B cell (primary cell): Measurements from ENCODE around the gene KRT28. TPM values are rescaled to one million over a fixed set of nuclear protein-coding genes. Genes with fewer than 3 reads are reported as not detected.
A peak's percentile ranks its signal among the peaks of the same experiment; 100 is the strongest.

Experiments used
- ATAC-seq: fragments of 200-7000 bp; cut with Tn5 transposase; one replicate; pipeline ENCODE4 v1.10.0; 2021; ENCODE audit warnings: low read depth, mild to moderate bottlenecking, moderate number of reproducible peaks, moderate library complexity
- CTCF ChIA-PET: fragments of 350-600 bp; sonication (Branson Sonifier 250); formaldehyde crosslinking; loops from one replicate; lab custom pipeline; 2021; ENCODE audit warnings: antibody characterized with exemption, inconsistent platforms; lab: Charles Lee
- POLR2A ChIA-PET: fragments of 350-600 bp; sonication (Branson Sonifier 250); formaldehyde crosslinking; loops from one replicate; lab custom pipeline; 2021; ENCODE audit warnings: antibody characterized with exemption; lab: Charles Lee
- DNase-seq: peaks from one replicate; pipeline ENCODE4 v3.0.0; 2013
- H2AFZ ChIP-seq: 2 replicates; pipeline ENCODE4 v1.6.1; 2012; ENCODE audit warnings: mild to moderate bottlenecking, low read depth, low read length; ENCODE audit not compliant: insufficient read depth, poor library complexity, severe bottlenecking
- H3K27ac ChIP-seq, 2 donors: 1 replicate in 1 of 2; 2 replicates in 1 of 2; pipeline ENCODE4 v1.5.1; 2012 to 2013; ENCODE audit warnings: low read length in 2 of 2, mild to moderate bottlenecking in 2 of 2, moderate library complexity in 1 of 2
- H3K27me3 ChIP-seq, 4 experiments: fragments of 200-600 bp in 1 of 4; sonication (generic) in 1 of 4; replicated peaks in 1 of 4; 1 replicate in 2 of 4; 2 replicates in 2 of 4; pipeline versions ENCODE4 v1.6.1 to v1.7.0; 2013 to 2016; ENCODE audit warnings: low read length in 3 of 4, mild to moderate bottlenecking in 2 of 4, mixed read lengths in 1 of 4, moderate library complexity in 1 of 4; ENCODE audit not compliant: insufficient read depth in 4 of 4, control insufficient read depth in 3 of 4; ENCODE audit errors: control extremely low read depth in 1 of 4
- H3K36me3 ChIP-seq, 2 experiments: replicated peaks in 1 of 2; 1 replicate in 1 of 2; 2 replicates in 1 of 2; pipeline versions ENCODE4 v1.6.1 to v1.7.1; 2013; ENCODE audit warnings: low read length in 1 of 2; ENCODE audit not compliant: insufficient read depth in 2 of 2, control insufficient read depth in 1 of 2; ENCODE audit errors: control extremely low read depth in 1 of 2, extremely low read depth in 1 of 2
- H3K4me1 ChIP-seq, 2 donors: fragments of 200-600 bp in 1 of 2; sonication (generic) in 1 of 2; 1 replicate in 1 of 2; 2 replicates in 1 of 2; pipeline versions ENCODE4 v1.5.1 to v1.6.1; 2013 to 2017; ENCODE audit warnings: low read length in 2 of 2; ENCODE audit not compliant: control insufficient read depth in 2 of 2, insufficient read depth in 2 of 2
- H3K4me2 ChIP-seq: replicated peaks from 2 replicates; pipeline ENCODE3; 2012; ENCODE audit warnings: mild to moderate bottlenecking, low read depth, low read length; ENCODE audit not compliant: poor library complexity, severe bottlenecking
- H3K4me3 ChIP-seq, 5 experiments: fragments of 200-600 bp in 1 of 5; sonication (generic) in 1 of 5; 1 replicate in 3 of 5; 2 replicates in 2 of 5; pipeline versions ENCODE4 v1.5.1 to v1.7.0; 2011 to 2016; ENCODE audit warnings: low read length in 4 of 5, mild to moderate bottlenecking in 4 of 5, low read depth in 2 of 5, control low read depth in 1 of 5, moderate library complexity in 1 of 5; ENCODE audit not compliant: insufficient read depth in 1 of 5; ENCODE audit errors: control extremely low read depth in 1 of 5, extremely low read depth in 1 of 5
- H3K79me2 ChIP-seq: fragments of 200-600 bp; sonication (generic); one replicate; pipeline ENCODE4 v1.6.0; 2016; ENCODE audit warnings: low read length; ENCODE audit not compliant: control insufficient read depth, insufficient read depth
- H3K9ac ChIP-seq: fragments of 200-600 bp; sonication (generic); 2 replicates; pipeline ENCODE4 v1.6.1; 2017; ENCODE audit warnings: mild to moderate bottlenecking, low read length, moderate library complexity
- H3K9me3 ChIP-seq, 3 donors: one replicate each; pipeline versions ENCODE4 v1.6.1 to v1.7.1; 2013; ENCODE audit warnings: low read length in 2 of 3; ENCODE audit not compliant: control insufficient read depth in 2 of 3, insufficient read depth in 1 of 3; ENCODE audit errors: control extremely low read depth in 1 of 3
- H4K20me1 ChIP-seq: 2 replicates; pipeline ENCODE4 v1.6.0; 2012; ENCODE audit warnings: mild to moderate bottlenecking, low read length; ENCODE audit not compliant: insufficient read depth, control insufficient read depth, poor library complexity, severe bottlenecking
- H3K27ac Mint-ChIP-seq: one replicate; pipeline ENCODE4 v1.8.0; 2021; ENCODE audit warnings: mixed read lengths
- H3K27me3 Mint-ChIP-seq: one replicate; pipeline ENCODE4 v1.8.0; 2021; ENCODE audit warnings: mixed read lengths
- H3K4me1 Mint-ChIP-seq: one replicate; pipeline ENCODE4 v1.8.0; 2021; ENCODE audit warnings: mixed read lengths
- H3K4me3 Mint-ChIP-seq: one replicate; pipeline ENCODE4 v1.8.0; 2021; ENCODE audit warnings: mixed read lengths
- H3K9me3 Mint-ChIP-seq: one replicate; pipeline ENCODE4 v1.8.0; 2022; ENCODE audit warnings: mixed read lengths; ENCODE audit not compliant: insufficient read depth
- EZH2 ChIP-seq: IDR thresholded peaks from 2 replicates; pipeline ENCODE4 v1.6.1; 2012; ENCODE audit warnings: borderline replicate concordance, low read depth, mild to moderate bottlenecking, moderate library complexity, low read length; ENCODE audit not compliant: insufficient read depth, poor library complexity, severe bottlenecking
- WGBS: methylation state at CpG from one replicate; pipeline ENCODE4 v1.1.5; 2013; ENCODE audit warnings: missing lambda C conversion rate; ENCODE audit not compliant: insufficient coverage; 5-methylcytosine and 5-hydroxymethylcytosine counted together
- intact Hi-C: fragments of 100-400 bp; cut with micrococcal nuclease; formaldehyde crosslinking; loops from one replicate; pipeline ENCODE4 v1.10.0; 2022
- polyA plus RNA-seq: library from polyadenylated mRNA; depleted of rRNA; stranded (reverse); fragments of >200 nt; gene quantifications from 2 replicates; pipeline ENCODE4 v1.2.3, GENCODE V29; 2012
- total RNA-seq, 2 donors: library from RNA; stranded (reverse); fragments of 120-200 nt in 1 of 2; gene quantifications; 1 replicate in 1 of 2; 2 replicates in 1 of 2; pipeline versions ENCODE4 v1.2.3 to v1.2.4, GENCODE V29; 2013 to 2022
- TF ChIP-seq, protein P1 (sequence below): fragments of 200-600 bp; IDR thresholded peaks from one replicate; pipeline ENCODE4 v1.8.0; 2022; ENCODE audit warnings: antibody characterized with exemption, mild to moderate bottlenecking

Gene KRT28
- total and polyA plus RNA-seq, 2 donors (not counting 1 experiment from before 2014, with no cell fraction given), result not detected

DNA sequence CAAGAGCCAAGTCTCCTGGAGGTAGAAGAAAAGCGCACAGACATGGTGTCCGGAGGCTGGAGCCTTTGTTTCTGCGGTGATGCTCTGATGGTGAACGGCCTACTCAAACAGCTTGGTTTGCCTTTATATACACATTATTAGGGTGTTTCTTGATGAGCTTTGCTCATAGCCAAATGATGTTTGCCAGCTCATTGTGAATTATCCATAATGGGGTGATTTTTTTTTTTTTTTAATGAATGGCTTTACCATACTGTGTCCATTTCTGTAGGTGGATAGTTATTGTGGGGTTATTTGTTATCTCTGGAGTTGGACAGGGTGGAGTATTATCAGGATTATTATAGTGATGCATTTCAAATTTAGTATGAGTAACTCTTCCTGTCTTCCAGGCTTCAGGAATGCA lies 17.3 kb downstream of the KRT28 start, which contains the start of gene KRT27:
KRT27 (minus strand) TSS at position 101 of the 400 bp plus-strand sequence; CDS start at position 44, 57 bp downstream.
- H3K36me3 ChIP-seq, result no peaks in the 10 kb centered on the region
- intact Hi-C loops, result no loop called here
- peaks cover 2% of the 10 kb centered on the region for H3K4me1 Mint-ChIP-seq
- H3K9ac ChIP-seq, result no peak within 1 kb of the TSS
- DNase-seq (no peak), ATAC-seq (no peak)
- no peak within 1 kb of the TSS for H3K4me2 ChIP-seq
- H3K27me3 Mint-ChIP-seq, result peaks cover 50% of the 10 kb centered on the region
- TF ChIP-seq, protein P1, sequence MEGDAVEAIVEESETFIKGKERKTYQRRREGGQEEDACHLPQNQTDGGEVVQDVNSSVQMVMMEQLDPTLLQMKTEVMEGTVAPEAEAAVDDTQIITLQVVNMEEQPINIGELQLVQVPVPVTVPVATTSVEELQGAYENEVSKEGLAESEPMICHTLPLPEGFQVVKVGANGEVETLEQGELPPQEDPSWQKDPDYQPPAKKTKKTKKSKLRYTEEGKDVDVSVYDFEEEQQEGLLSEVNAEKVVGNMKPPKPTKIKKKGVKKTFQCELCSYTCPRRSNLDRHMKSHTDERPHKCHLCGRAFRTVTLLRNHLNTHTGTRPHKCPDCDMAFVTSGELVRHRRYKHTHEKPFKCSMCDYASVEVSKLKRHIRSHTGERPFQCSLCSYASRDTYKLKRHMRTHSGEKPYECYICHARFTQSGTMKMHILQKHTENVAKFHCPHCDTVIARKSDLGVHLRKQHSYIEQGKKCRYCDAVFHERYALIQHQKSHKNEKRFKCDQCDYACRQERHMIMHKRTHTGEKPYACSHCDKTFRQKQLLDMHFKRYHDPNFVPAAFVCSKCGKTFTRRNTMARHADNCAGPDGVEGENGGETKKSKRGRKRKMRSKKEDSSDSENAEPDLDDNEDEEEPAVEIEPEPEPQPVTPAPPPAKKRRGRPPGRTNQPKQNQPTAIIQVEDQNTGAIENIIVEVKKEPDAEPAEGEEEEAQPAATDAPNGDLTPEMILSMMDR, result no peak
- no peak for TF ChIP-seq EZH2
- H2AFZ ChIP-seq, result no peak within 1 kb of the TSS
- peaks cover 0 to 19% (median 18%) of the 10 kb centered on the region in 4 experiments for H3K27me3 ChIP-seq
- ChIA-PET POLR2A (no interaction called here), CTCF (no interaction called here)
- H3K9me3 ChIP-seq, result peaks cover 0 to 5% (median 0%) of the 10 kb centered on the region in 3 donors
- H3K27ac ChIP-seq, result no peak within 1 kb of the TSS
- H3K4me3 ChIP-seq, result no peak within 1 kb of the TSS
- no peaks in the 10 kb centered on the region for H3K79me2 ChIP-seq
- WGBS, result 100% methylated on average over 2 of the region's 4 CpGs
- H3K4me3 Mint-ChIP-seq, result no peak within 1 kb of the TSS
- no peak within 1 kb of the TSS for H3K27ac Mint-ChIP-seq
- peaks cover 5 to 7% of the 10 kb centered on the region in 2 donors for H3K4me1 ChIP-seq
- no peaks in the 10 kb centered on the region for H4K20me1 ChIP-seq
- H3K9me3 Mint-ChIP-seq, result no peaks in the 10 kb centered on the region

DNA sequence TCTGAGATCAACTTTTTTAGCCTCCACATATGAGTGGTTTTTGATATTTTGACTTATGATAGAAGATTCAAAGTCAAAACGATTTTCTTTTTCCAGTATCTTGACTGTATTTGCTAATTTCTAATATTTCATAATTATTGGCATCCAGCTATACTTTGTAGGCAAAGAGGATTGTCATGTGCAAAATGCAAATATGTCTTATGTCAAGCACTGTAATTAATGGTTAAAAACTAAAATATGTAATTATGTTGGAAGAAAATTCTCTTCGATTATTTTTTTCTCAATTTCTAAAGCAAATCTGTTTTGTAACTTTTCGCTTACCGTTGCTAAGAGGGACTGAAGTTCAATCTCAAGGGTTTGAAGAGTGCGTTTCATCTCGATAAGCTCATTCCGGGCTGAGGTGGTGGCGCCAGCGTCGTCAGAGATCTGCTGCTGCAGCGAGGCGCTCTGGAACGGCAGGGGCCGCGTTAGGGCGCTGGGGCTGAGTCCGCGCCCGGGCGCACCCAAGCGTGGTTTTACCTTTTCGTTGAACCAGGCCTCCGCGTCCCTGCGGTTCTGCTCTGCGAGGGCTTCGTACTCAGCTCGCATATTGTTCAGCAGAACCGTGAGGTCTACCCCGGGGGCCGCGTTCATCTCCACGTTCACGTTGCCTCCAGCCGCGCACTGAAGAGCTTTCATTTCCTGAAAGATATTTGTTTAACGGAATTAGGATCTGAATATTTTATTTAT lies 20.4 kb downstream of the KRT28 start:
- Histone ChIP-seq H2AFZ (peak overlapping the region; percentile 65), H3K4me2 (peak overlapping the region; percentile 63), H4K20me1 (no peaks in the 10 kb centered on the region), H3K36me3 (no peaks in the 10 kb centered on the region), H3K4me1 (peaks cover 5 to 7% of the 10 kb centered on the region in 2 donors), H3K27ac (no peak overlapping the region), H3K79me2 (no peaks in the 10 kb centered on the region), H3K27me3 (peaks cover 0 to 23% (median 19%) of the 10 kb centered on the region in 4 experiments), H3K9ac (peak overlapping the region; percentile 39), H3K9me3 (peaks cover 0 to 5% (median 0%) of the 10 kb centered on the region in 3 donors), H3K4me3 (peak overlapping the region in 3 of 5 experiments; percentile 16 to 53 (median 44))
- TF ChIP-seq EZH2, result no peak
- TF ChIP-seq, protein P1, result no peak
- 41% methylated on average over 33 of the region's 37 CpGs for WGBS
- Mint-ChIP-seq H3K27ac (no peak overlapping the region), H3K4me1 (peaks cover 2% of the 10 kb centered on the region), H3K27me3 (peaks cover 68% of the 10 kb centered on the region), H3K9me3 (no peaks in the 10 kb centered on the region), H3K4me3 (peak overlapping the region; percentile 55)
- POLR2A ChIA-PET, result no interaction called here
- ATAC-seq (no peak), DNase-seq (peak; percentile 39)
- CTCF ChIA-PET, result interaction anchor here (1.0 kb wide), 1 partner anchor 13 kb away, joined by 3 read pairs; no protein-coding TSS in a partner anchor
- intact Hi-C loops, result no loop called here
